ENCODE measurements around the gene CNTN4.

The CNTN4 gene

GRCh38 chr3:2212206-2212605 lies 113.5 kb downstream of the CNTN4 start:
- H3K27ac ChIP-seq (ENCODE audit: low read length) = no peak overlapping the region
- H3K27me3 ChIP-seq (ENCODE audit: low read depth, low read length) = no peaks in the 10 kb centered on the region
- H3K4me1 ChIP-seq (ENCODE audit: control insufficient read depth in 1 of 2, insufficient read depth in 2 of 2, low read length in 2 of 2) = no peaks in the 10 kb centered on the region
- no peaks in the 10 kb centered on the region for H3K36me3 ChIP-seq (ENCODE audit: control insufficient read depth in 1 of 2, insufficient read depth in 2 of 2, low read length in 2 of 2)
- H3K9me3 ChIP-seq (ENCODE audit: control insufficient read depth in 1 of 2, low read length in 2 of 2) = no peaks in the 10 kb centered on the region
- H3K4me3 ChIP-seq (ENCODE audit: low read depth in 1 of 2, low read length in 2 of 2) = no peak overlapping the region

- no peaks in the 10 kb centered on the region for H3K27me3 ChIP-seq (ENCODE audit: low read depth, low read length)
- H3K27ac ChIP-seq (ENCODE audit: low read length) = no peak overlapping the region
- H3K36me3 ChIP-seq (ENCODE audit: control insufficient read depth in 1 of 2, insufficient read depth in 2 of 2, low read length in 2 of 2) = no peaks in the 10 kb centered on the region
- H3K4me3 ChIP-seq (ENCODE audit: low read depth in 1 of 2, low read length in 2 of 2) = no peak overlapping the region
- no peaks in the 10 kb centered on the region for H3K9me3 ChIP-seq (ENCODE audit: control insufficient read depth in 1 of 2, low read length in 2 of 2)
- H3K4me1 ChIP-seq (ENCODE audit: control insufficient read depth in 1 of 2, insufficient read depth in 2 of 2, low read length in 2 of 2) = no peaks in the 10 kb centered on the region
Measured at GRCh38 chr3:2218375-2218774, 119.7 kb downstream of the CNTN4 start.

GRCh38 chr3:2218816-2219215 lies 120.2 kb downstream of the CNTN4 start:
- Histone ChIP-seq H3K27ac (ENCODE audit: low read length) (no peak overlapping the region), H3K4me3 (ENCODE audit: low read depth in 1 of 2, low read length in 2 of 2) (no peak overlapping the region)

GRCh38 chr3:2236203-2236602 lies 137.5 kb downstream of the CNTN4 start:
- H3K27ac ChIP-seq (ENCODE audit: low read length) = no peak overlapping the region

More at GRCh38 chr3:2218816-2219215, 120.2 kb downstream of the CNTN4 start:
- no peaks in the 10 kb centered on the region for H3K36me3 ChIP-seq (ENCODE audit: control insufficient read depth in 1 of 2, insufficient read depth in 2 of 2, low read length in 2 of 2)
- H3K9me3 ChIP-seq (ENCODE audit: control insufficient read depth in 1 of 2, low read length in 2 of 2) = no peaks in the 10 kb centered on the region
- no peaks in the 10 kb centered on the region for H3K4me1 ChIP-seq (ENCODE audit: control insufficient read depth in 1 of 2, insufficient read depth in 2 of 2, low read length in 2 of 2)
- no peaks in the 10 kb centered on the region for H3K27me3 ChIP-seq (ENCODE audit: low read depth, low read length)

GRCh38 chr3:2244137-2244536 lies 145.5 kb downstream of the CNTN4 start:
- Histone ChIP-seq H3K4me3 (ENCODE audit: low read depth in 1 of 2, low read length in 2 of 2) (no peak overlapping the region), H3K4me1 (ENCODE audit: control insufficient read depth in 1 of 2, insufficient read depth in 2 of 2, low read length in 2 of 2) (peaks cover 0 to 3% of the 10 kb centered on the region in 2 donors), H3K36me3 (ENCODE audit: control insufficient read depth in 1 of 2, insufficient read depth in 2 of 2, low read length in 2 of 2) (no peaks in the 10 kb centered on the region), H3K27me3 (ENCODE audit: low read depth, low read length) (no peaks in the 10 kb centered on the region), H3K27ac (ENCODE audit: low read length) (no peak overlapping the region), H3K9me3 (ENCODE audit: control insufficient read depth in 1 of 2, low read length in 2 of 2) (no peaks in the 10 kb centered on the region)

More at GRCh38 chr3:2236203-2236602, 137.5 kb downstream of the CNTN4 start:
- H3K4me3 ChIP-seq (ENCODE audit: low read depth in 1 of 2, low read length in 2 of 2) = no peak overlapping the region
- H3K36me3 ChIP-seq (ENCODE audit: control insufficient read depth in 1 of 2, insufficient read depth in 2 of 2, low read length in 2 of 2) = no peaks in the 10 kb centered on the region
- H3K27me3 ChIP-seq (ENCODE audit: low read depth, low read length) = no peaks in the 10 kb centered on the region
- H3K9me3 ChIP-seq (ENCODE audit: control insufficient read depth in 1 of 2, low read length in 2 of 2) = no peaks in the 10 kb centered on the region
- peaks cover 0 to under 1% of the 10 kb centered on the region in 2 donors for H3K4me1 ChIP-seq (ENCODE audit: control insufficient read depth in 1 of 2, insufficient read depth in 2 of 2, low read length in 2 of 2)

GRCh38 chr3:2246873-2247648 lies 148.4 kb downstream of the CNTN4 start:
- Histone ChIP-seq H3K36me3 (ENCODE audit: control insufficient read depth in 1 of 2, insufficient read depth in 2 of 2, low read length in 2 of 2) (no peaks in the 10 kb centered on the region), H3K27ac (ENCODE audit: low read length) (no peak overlapping the region), H3K9me3 (ENCODE audit: control insufficient read depth in 1 of 2, low read length in 2 of 2) (no peaks in the 10 kb centered on the region), H3K4me3 (ENCODE audit: low read depth in 1 of 2, low read length in 2 of 2) (no peak overlapping the region), H3K4me1 (ENCODE audit: control insufficient read depth in 1 of 2, insufficient read depth in 2 of 2, low read length in 2 of 2) (no peaks in the 10 kb centered on the region), H3K27me3 (ENCODE audit: low read depth, low read length) (no peaks in the 10 kb centered on the region)

- Histone ChIP-seq H3K27me3 (ENCODE audit: low read depth, low read length) (no peaks in the 10 kb centered on the region), H3K4me3 (ENCODE audit: low read depth in 1 of 2, low read length in 2 of 2) (no peak overlapping the region), H3K36me3 (ENCODE audit: control insufficient read depth in 1 of 2, insufficient read depth in 2 of 2, low read length in 2 of 2) (no peaks in the 10 kb centered on the region), H3K9me3 (ENCODE audit: control insufficient read depth in 1 of 2, low read length in 2 of 2) (no peaks in the 10 kb centered on the region), H3K4me1 (ENCODE audit: control insufficient read depth in 1 of 2, insufficient read depth in 2 of 2, low read length in 2 of 2) (no peaks in the 10 kb centered on the region), H3K27ac (ENCODE audit: low read length) (no peak overlapping the region)
Measured at GRCh38 chr3:2247831-2248230, 149.2 kb downstream of the CNTN4 start.

- no peaks in the 10 kb centered on the region for H3K9me3 ChIP-seq (ENCODE audit: control insufficient read depth in 1 of 2, low read length in 2 of 2)
- H3K27me3 ChIP-seq (ENCODE audit: low read depth, low read length) = no peaks in the 10 kb centered on the region
- H3K4me3 ChIP-seq (ENCODE audit: low read depth in 1 of 2, low read length in 2 of 2) = no peak overlapping the region
- H3K27ac ChIP-seq (ENCODE audit: low read length) = no peak overlapping the region
- no peaks in the 10 kb centered on the region for H3K36me3 ChIP-seq (ENCODE audit: control insufficient read depth in 1 of 2, insufficient read depth in 2 of 2, low read length in 2 of 2)
- H3K4me1 ChIP-seq (ENCODE audit: control insufficient read depth in 1 of 2, insufficient read depth in 2 of 2, low read length in 2 of 2) = no peaks in the 10 kb centered on the region
Measured at GRCh38 chr3:2250783-2251182, 152.1 kb downstream of the CNTN4 start.

- no peak overlapping the region for H3K4me3 ChIP-seq (ENCODE audit: low read depth in 1 of 2, low read length in 2 of 2)
- H3K4me1 ChIP-seq (ENCODE audit: control insufficient read depth in 1 of 2, insufficient read depth in 2 of 2, low read length in 2 of 2) = no peaks in the 10 kb centered on the region
- H3K36me3 ChIP-seq (ENCODE audit: control insufficient read depth in 1 of 2, insufficient read depth in 2 of 2, low read length in 2 of 2) = no peaks in the 10 kb centered on the region
- H3K27me3 ChIP-seq (ENCODE audit: low read depth, low read length) = no peaks in the 10 kb centered on the region
- no peak overlapping the region for H3K27ac ChIP-seq (ENCODE audit: low read length)
- H3K9me3 ChIP-seq (ENCODE audit: control insufficient read depth in 1 of 2, low read length in 2 of 2) = peaks cover 0 to 3% of the 10 kb centered on the region in 2 donors
Measured at GRCh38 chr3:2261747-2262146, 163.1 kb downstream of the CNTN4 start.

- no peaks in the 10 kb centered on the region for H3K36me3 ChIP-seq (ENCODE audit: control insufficient read depth in 1 of 2, insufficient read depth in 2 of 2, low read length in 2 of 2)
- H3K4me1 ChIP-seq (ENCODE audit: control insufficient read depth in 1 of 2, insufficient read depth in 2 of 2, low read length in 2 of 2) = no peaks in the 10 kb centered on the region
- no peaks in the 10 kb centered on the region for H3K27me3 ChIP-seq (ENCODE audit: low read depth, low read length)
Measured at GRCh38 chr3:2262204-2262603, 163.5 kb downstream of the CNTN4 start.

GRCh38 chr3:2266606-2267005 lies 167.9 kb downstream of the CNTN4 start:
- H3K9me3 ChIP-seq (ENCODE audit: control insufficient read depth in 1 of 2, low read length in 2 of 2) = peaks cover 0 to 3% of the 10 kb centered on the region in 2 donors
- H3K27ac ChIP-seq (ENCODE audit: low read length) = no peak overlapping the region
- H3K4me3 ChIP-seq (ENCODE audit: low read depth in 1 of 2, low read length in 2 of 2) = no peak overlapping the region
- H3K4me1 ChIP-seq (ENCODE audit: control insufficient read depth in 1 of 2, insufficient read depth in 2 of 2, low read length in 2 of 2) = no peaks in the 10 kb centered on the region
- H3K36me3 ChIP-seq (ENCODE audit: control insufficient read depth in 1 of 2, insufficient read depth in 2 of 2, low read length in 2 of 2) = no peaks in the 10 kb centered on the region
- no peaks in the 10 kb centered on the region for H3K27me3 ChIP-seq (ENCODE audit: low read depth, low read length)

More at GRCh38 chr3:2262204-2262603, 163.5 kb downstream of the CNTN4 start:
- Histone ChIP-seq H3K9me3 (ENCODE audit: control insufficient read depth in 1 of 2, low read length in 2 of 2) (peaks cover 0 to 3% of the 10 kb centered on the region in 2 donors), H3K27ac (ENCODE audit: low read length) (no peak overlapping the region), H3K4me3 (ENCODE audit: low read depth in 1 of 2, low read length in 2 of 2) (no peak overlapping the region)

- no peaks in the 10 kb centered on the region for H3K4me1 ChIP-seq (ENCODE audit: control insufficient read depth in 1 of 2, insufficient read depth in 2 of 2, low read length in 2 of 2)
- no peaks in the 10 kb centered on the region for H3K27me3 ChIP-seq (ENCODE audit: low read depth, low read length)
- H3K27ac ChIP-seq (ENCODE audit: low read length) = no peak overlapping the region
- no peak overlapping the region for H3K4me3 ChIP-seq (ENCODE audit: low read depth in 1 of 2, low read length in 2 of 2)
- peaks cover 0 to 3% of the 10 kb centered on the region in 2 donors for H3K9me3 ChIP-seq (ENCODE audit: control insufficient read depth in 1 of 2, low read length in 2 of 2)
- H3K36me3 ChIP-seq (ENCODE audit: control insufficient read depth in 1 of 2, insufficient read depth in 2 of 2, low read length in 2 of 2) = no peaks in the 10 kb centered on the region
Measured at GRCh38 chr3:2268779-2269178, 170.1 kb downstream of the CNTN4 start.
